ENCODE results near the gene XIRP2. TPM values are rescaled to one million over a fixed set of nuclear protein-coding genes. Genes with fewer than 3 reads are reported as not detected.

XIRP2 gene
- polyA plus RNA-seq, 2 of the 4 experiments (the other 2 are of a cell fraction): not detected

DNA sequence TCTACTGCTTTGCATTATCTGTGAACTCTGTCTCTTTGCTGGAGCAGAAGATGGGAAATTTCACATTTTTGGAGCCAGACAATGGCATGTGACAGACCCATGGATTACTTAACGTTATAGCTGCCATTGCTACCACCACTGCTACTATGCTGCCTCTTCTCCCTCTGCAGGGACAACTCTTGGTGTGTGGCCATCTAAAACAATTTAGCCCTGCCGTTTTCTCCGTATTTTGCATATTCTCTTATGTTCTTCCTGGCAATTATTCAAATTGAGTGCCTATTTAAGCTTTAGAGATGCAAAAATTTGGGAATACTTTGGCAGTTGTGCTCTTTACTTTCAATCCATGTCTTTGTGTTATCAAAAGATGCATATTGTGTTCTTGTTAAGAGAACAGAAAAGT lies 386.8 kb downstream of the XIRP2 start:
- DNase-seq (ENCODE audit: low read depth in 1 of 2, low spot score in 1 of 2) (no peak), FAIRE-seq (no peak), ATAC-seq (no peak)
- Histone ChIP-seq H3K9me3 (no peaks in the 10 kb centered on the region), H3K4me2 (no peak overlapping the region), H3K4me3 (no peak overlapping the region), H3K27ac (no peak overlapping the region), H3K4me1 (no peaks in the 10 kb centered on the region)
- ChIA-PET POLR2A (no interaction called here), CTCF (no interaction called here)
- TF ChIP-seq POLR2AphosphoS2 (conservative IDR thresholded peaks at IDR 0.05; ENCODE audit: low read length): no peak
- WGBS (ENCODE audit: missing lambda C conversion rate): 3% methylated on average over 3 of the region's 3 CpGs

DNA sequence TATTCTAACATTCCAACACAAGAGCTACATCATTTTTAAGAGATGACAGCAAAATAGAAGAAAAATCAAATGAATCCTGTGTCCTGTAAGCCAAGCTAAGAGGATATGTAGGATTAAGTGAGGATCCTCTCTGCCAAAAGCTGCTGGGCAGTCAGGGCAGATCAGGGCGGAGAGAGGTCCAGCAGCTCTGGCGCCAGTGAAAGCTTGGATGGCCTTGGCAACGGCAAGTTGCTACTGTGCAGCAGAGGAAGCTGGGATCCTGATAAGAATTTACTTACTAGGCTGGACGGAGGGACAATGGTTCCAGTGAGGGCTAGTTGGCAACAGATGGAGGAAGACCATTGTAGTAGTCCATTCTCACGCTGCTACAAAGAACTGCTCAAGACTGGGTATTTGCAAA lies 391.5 kb downstream of the XIRP2 start:
- Histone ChIP-seq H3K4me1 (no peaks in the 10 kb centered on the region), H3K4me3 (no peak overlapping the region), H3K4me2 (no peak overlapping the region), H3K27ac (no peak overlapping the region), H3K9me3 (no peaks in the 10 kb centered on the region)
- TF ChIP-seq, protein P1, sequence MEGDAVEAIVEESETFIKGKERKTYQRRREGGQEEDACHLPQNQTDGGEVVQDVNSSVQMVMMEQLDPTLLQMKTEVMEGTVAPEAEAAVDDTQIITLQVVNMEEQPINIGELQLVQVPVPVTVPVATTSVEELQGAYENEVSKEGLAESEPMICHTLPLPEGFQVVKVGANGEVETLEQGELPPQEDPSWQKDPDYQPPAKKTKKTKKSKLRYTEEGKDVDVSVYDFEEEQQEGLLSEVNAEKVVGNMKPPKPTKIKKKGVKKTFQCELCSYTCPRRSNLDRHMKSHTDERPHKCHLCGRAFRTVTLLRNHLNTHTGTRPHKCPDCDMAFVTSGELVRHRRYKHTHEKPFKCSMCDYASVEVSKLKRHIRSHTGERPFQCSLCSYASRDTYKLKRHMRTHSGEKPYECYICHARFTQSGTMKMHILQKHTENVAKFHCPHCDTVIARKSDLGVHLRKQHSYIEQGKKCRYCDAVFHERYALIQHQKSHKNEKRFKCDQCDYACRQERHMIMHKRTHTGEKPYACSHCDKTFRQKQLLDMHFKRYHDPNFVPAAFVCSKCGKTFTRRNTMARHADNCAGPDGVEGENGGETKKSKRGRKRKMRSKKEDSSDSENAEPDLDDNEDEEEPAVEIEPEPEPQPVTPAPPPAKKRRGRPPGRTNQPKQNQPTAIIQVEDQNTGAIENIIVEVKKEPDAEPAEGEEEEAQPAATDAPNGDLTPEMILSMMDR (IDR thresholded peaks at IDR 0.05): no peak
- TF ChIP-seq CBX2 (IDR thresholded peaks at IDR 0.05; ENCODE audit: borderline replicate concordance, low read depth) (no peak), HOXB13 (CRISPR knock-in tag; IDR thresholded peaks at IDR 0.05; ENCODE audit: low read depth) (no peak), FOSL2 (IDR thresholded peaks at IDR 0.05) (no peak), FOSL2 (CRISPR knock-in tag; IDR thresholded peaks at IDR 0.05) (no peak), JUNB (IDR thresholded peaks at IDR 0.05) (no peak), NR3C1 (IDR thresholded peaks at IDR 0.05) (no peak), BHLHE40 (IDR thresholded peaks at IDR 0.05; ENCODE audit: low read depth, low read length) (no peak), ZNF302 (CRISPR knock-in tag; IDR thresholded peaks at IDR 0.05) (no peak), NPAS2 (CRISPR knock-in tag; IDR thresholded peaks at IDR 0.05; ENCODE audit: borderline replicate concordance) (no peak), TFCP2L1 (CRISPR knock-in tag; IDR thresholded peaks at IDR 0.05) (no peak), HEYL (CRISPR knock-in tag; IDR thresholded peaks at IDR 0.05) (no peak), HOXA7 (CRISPR knock-in tag; IDR thresholded peaks at IDR 0.05) (no peak), POLR2AphosphoS2 (conservative IDR thresholded peaks at IDR 0.05; ENCODE audit: low read length) (no peak), CBX8 (IDR thresholded peaks at IDR 0.05) (no peak), FOXS1 (CRISPR knock-in tag; IDR thresholded peaks at IDR 0.05) (no peak), EHF (CRISPR knock-in tag; IDR thresholded peaks at IDR 0.05) (no peak), PHF8 (IDR thresholded peaks at IDR 0.05; ENCODE audit: borderline replicate concordance, low read depth) (no peak)
- TF ChIP-seq, protein P2, sequence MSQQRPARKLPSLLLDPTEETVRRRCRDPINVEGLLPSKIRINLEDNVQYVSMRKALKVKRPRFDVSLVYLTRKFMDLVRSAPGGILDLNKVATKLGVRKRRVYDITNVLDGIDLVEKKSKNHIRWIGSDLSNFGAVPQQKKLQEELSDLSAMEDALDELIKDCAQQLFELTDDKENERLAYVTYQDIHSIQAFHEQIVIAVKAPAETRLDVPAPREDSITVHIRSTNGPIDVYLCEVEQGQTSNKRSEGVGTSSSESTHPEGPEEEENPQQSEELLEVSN (IDR thresholded peaks at IDR 0.05; ENCODE audit: borderline replicate concordance, low read depth): no peak
- TF ChIP-seq, protein P3, sequence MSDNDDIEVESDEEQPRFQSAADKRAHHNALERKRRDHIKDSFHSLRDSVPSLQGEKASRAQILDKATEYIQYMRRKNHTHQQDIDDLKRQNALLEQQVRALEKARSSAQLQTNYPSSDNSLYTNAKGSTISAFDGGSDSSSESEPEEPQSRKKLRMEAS (IDR thresholded peaks at IDR 0.05): no peak
- TF ChIP-seq, protein P4, sequence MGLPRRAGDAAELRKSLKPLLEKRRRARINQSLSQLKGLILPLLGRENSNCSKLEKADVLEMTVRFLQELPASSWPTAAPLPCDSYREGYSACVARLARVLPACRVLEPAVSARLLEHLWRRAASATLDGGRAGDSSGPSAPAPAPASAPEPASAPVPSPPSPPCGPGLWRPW (IDR thresholded peaks at IDR 0.05): no peak
- ATAC-seq (no peak), DNase-seq (ENCODE audit: low read depth in 1 of 2, low spot score in 1 of 2) (no peak), FAIRE-seq (no peak)
- ChIA-PET POLR2A (no interaction called here), CTCF (no interaction called here)
- 28% methylated on average over 4 of the region's 5 CpGs for WGBS (ENCODE audit: missing lambda C conversion rate)

DNA sequence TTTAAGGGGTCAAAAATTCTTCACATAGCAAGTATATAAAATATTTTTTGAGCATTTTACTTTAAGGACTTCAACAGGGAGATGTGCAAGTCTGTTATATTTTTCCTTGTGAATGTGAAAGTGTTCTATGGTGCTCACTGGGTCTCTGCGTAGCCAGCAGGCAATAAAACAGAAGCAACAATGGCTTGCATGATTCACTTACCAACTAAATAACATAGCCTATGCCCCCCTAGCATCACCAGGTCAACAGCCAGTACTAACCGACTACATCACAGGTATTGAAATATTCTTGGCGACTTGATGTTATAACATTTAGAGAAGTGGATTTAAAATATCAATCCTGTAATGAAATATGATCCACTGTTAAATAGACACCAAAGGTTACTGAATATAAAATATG lies 398.9 kb downstream of the XIRP2 start:
- H3K9me3 ChIP-seq: no peaks in the 10 kb centered on the region
- no peak overlapping the region for H3K4me2 ChIP-seq
- WGBS (ENCODE audit: missing lambda C conversion rate): 58% methylated on average over 3 of the region's 3 CpGs
- ATAC-seq (no peak), FAIRE-seq (no peak), DNase-seq (ENCODE audit: low read depth in 1 of 2, low spot score in 1 of 2) (no peak)
- CTCF ChIA-PET: no interaction called here
- H3K27ac ChIP-seq: no peak overlapping the region
- H3K4me1 ChIP-seq: 0 out of 3 replicates have a peak, but pooled peaks cover 3% of the 10 kb centered on the region
- POLR2A ChIA-PET: no interaction called here
- H3K4me3 ChIP-seq: no peak overlapping the region
- no peak for TF ChIP-seq CHD4 (IDR thresholded peaks at IDR 0.05; ENCODE audit: borderline replicate concordance)
- no peak for TF ChIP-seq MAFK (IDR thresholded peaks at IDR 0.05; ENCODE audit: partially characterized antibody)
- TF ChIP-seq, protein P5, sequence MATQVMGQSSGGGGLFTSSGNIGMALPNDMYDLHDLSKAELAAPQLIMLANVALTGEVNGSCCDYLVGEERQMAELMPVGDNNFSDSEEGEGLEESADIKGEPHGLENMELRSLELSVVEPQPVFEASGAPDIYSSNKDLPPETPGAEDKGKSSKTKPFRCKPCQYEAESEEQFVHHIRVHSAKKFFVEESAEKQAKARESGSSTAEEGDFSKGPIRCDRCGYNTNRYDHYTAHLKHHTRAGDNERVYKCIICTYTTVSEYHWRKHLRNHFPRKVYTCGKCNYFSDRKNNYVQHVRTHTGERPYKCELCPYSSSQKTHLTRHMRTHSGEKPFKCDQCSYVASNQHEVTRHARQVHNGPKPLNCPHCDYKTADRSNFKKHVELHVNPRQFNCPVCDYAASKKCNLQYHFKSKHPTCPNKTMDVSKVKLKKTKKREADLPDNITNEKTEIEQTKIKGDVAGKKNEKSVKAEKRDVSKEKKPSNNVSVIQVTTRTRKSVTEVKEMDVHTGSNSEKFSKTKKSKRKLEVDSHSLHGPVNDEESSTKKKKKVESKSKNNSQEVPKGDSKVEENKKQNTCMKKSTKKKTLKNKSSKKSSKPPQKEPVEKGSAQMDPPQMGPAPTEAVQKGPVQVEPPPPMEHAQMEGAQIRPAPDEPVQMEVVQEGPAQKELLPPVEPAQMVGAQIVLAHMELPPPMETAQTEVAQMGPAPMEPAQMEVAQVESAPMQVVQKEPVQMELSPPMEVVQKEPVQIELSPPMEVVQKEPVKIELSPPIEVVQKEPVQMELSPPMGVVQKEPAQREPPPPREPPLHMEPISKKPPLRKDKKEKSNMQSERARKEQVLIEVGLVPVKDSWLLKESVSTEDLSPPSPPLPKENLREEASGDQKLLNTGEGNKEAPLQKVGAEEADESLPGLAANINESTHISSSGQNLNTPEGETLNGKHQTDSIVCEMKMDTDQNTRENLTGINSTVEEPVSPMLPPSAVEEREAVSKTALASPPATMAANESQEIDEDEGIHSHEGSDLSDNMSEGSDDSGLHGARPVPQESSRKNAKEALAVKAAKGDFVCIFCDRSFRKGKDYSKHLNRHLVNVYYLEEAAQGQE (IDR thresholded peaks at IDR 0.05): no peak
- no peak for TF ChIP-seq BHLHE40 (IDR thresholded peaks at IDR 0.05; ENCODE audit: low read depth, low read length)
- TF ChIP-seq FOSL2 (IDR thresholded peaks at IDR 0.05): no peak
- no peak for TF ChIP-seq FOSL2 (CRISPR knock-in tag; IDR thresholded peaks at IDR 0.05)
- TF ChIP-seq, protein P6, sequence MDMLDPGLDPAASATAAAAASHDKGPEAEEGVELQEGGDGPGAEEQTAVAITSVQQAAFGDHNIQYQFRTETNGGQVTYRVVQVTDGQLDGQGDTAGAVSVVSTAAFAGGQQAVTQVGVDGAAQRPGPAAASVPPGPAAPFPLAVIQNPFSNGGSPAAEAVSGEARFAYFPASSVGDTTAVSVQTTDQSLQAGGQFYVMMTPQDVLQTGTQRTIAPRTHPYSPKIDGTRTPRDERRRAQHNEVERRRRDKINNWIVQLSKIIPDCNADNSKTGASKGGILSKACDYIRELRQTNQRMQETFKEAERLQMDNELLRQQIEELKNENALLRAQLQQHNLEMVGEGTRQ (IDR thresholded peaks at IDR 0.05): no peak
- no peak for TF ChIP-seq NPAS2 (CRISPR knock-in tag; IDR thresholded peaks at IDR 0.05; ENCODE audit: borderline replicate concordance)
- no peak for TF ChIP-seq HOXB13 (CRISPR knock-in tag; IDR thresholded peaks at IDR 0.05; ENCODE audit: low read depth)
- TF ChIP-seq HDAC2 (IDR thresholded peaks at IDR 0.05): no peak
- no peak for TF ChIP-seq NR3C1 (IDR thresholded peaks at IDR 0.05)
- TF ChIP-seq, protein P7, sequence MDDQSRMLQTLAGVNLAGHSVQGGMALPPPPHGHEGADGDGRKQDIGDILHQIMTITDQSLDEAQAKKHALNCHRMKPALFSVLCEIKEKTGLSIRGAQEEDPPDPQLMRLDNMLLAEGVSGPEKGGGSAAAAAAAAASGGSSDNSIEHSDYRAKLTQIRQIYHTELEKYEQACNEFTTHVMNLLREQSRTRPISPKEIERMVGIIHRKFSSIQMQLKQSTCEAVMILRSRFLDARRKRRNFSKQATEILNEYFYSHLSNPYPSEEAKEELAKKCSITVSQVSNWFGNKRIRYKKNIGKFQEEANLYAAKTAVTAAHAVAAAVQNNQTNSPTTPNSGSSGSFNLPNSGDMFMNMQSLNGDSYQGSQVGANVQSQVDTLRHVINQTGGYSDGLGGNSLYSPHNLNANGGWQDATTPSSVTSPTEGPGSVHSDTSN (IDR thresholded peaks at IDR 0.05): no peak
- no peak for TF ChIP-seq POLR2AphosphoS2 (conservative IDR thresholded peaks at IDR 0.05; ENCODE audit: low read length)
